Measurements from ENCODE around the gene TRNP1.
"Not testable (repeated sequence)": the region's sequence is repeated elsewhere in the genome, so short reads cannot be mapped to it uniquely, and the experiment has no call there.

The TRNP1 gene, protein sequence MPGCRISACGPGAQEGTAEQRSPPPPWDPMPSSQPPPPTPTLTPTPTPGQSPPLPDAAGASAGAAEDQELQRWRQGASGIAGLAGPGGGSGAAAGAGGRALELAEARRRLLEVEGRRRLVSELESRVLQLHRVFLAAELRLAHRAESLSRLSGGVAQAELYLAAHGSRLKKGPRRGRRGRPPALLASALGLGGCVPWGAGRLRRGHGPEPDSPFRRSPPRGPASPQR

DNA sequence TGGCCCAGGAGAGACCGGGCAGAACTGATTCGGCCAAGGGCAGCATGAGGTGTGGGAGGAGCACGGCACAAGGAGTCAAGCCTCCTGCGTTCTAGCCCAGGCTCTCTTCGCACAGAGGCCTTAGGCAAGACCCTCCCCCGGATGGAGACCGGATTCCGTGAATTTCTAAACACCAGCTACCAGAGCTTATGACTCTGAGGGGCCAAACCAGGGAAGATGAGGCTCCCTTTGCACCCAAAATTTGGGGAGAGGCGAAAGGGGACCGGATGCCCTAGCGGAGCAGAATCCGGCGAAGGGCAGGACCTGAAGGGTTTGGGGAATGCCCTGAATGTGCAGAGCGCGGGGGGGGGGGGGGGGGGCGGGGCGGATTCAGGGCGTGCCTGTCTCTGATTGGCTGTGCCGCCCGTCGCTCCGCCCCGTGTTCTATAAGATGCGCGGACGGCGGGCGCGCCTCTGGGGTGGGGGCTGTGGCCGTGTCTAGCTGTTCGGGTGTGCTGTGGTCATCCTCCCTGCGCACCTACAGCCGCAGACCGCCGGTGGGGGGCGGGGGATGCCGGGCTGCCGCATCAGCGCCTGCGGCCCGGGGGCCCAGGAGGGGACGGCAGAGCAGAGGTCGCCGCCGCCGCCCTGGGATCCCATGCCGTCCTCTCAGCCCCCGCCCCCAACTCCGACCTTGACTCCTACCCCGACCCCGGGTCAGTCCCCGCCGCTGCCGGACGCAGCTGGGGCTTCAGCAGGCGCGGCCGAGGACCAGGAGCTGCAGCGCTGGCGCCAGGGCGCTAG, at the start of gene TRNP1:
TSS of gene TRNP1 (plus strand) at position 456 of the 783 bp plus-strand sequence. CDS start at position 551, 95 bp downstream.
- DNase-seq (ENCODE audit: low spot score), result peak; percentile 87

DNA sequence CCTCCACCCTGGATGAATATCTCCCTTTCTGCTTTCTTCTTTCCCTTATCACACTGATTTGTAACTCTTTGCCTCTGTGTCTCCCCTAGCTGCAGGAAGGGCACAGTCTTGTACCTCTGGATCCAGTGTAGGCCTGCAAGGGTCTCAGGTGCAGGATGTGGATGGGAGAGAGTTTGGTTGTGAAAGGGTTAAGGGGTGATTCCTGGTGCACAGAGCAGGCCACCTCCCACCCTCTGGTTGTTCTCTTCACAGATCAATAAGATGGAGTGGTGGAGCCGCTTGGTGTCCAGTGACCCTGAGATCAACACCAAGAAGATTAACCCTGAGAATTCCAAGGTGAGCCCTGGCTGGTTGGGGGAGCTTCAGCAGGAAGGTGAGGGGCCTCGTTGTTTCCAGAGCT, 48.4 kb upstream of the TRNP1 start:
- no peak for DNase-seq (ENCODE audit: low spot score)

DNA sequence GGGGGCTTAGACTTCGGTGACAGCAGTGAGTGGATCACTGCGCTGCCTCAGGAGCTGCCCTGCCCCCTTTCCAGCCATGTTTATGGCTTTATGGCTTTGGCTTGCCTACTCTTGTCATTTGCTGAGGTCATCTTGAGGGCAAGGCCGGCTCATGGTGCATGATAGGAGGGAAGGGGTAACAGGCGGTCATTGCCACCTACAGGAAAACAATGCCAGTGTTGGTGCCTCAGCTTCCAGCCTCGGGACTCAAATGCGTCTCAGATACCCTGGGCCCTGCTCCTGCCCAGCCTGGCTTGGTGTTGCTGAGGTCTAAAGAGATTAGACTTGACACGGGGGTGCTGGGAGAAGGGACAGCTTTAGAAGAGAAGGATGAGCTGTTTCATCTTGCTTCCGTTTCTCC, 47.8 kb upstream of the TRNP1 start:
- no peak for DNase-seq (ENCODE audit: low spot score)

DNA sequence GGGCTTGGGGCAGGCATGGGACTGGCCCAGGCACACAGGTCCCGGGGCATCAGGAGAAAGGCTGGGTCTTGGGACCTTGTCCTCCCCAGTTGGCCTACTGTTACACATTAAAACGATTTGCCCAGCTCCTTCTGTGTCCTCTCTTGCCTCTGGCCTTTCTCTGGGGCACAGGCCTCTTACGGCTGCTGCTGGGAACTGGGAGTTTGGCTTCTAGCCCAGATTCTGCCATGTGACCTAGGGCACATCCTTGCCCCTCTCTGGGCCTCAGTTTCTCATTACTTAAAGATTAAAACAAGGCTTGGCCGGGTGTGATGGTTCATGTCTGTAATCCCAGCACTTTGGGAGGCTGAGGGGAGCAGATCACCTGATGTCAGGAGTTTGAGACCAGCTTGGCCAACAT, 47.2 kb upstream of the TRNP1 start:
- no peak for DNase-seq (ENCODE audit: low spot score)

DNA sequence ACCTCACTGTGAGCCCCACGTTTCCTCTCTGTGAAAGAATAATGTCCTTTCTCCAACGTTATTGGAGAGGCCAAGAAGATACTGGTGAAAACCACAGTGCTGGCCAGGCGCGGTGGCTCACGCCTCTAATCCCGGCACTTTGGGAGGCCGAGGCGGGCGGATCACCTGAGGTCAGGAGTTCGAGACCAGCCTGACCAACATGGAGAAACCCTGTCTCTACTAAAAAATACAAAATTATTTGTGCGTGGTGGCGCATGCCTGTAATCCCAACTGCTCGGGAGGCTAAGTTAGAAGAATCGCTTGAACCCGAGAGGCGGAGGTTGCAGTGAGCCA, 44.8 kb upstream of the TRNP1 start:
- not testable (repeated sequence) for DNase-seq (ENCODE audit: low spot score)

DNA sequence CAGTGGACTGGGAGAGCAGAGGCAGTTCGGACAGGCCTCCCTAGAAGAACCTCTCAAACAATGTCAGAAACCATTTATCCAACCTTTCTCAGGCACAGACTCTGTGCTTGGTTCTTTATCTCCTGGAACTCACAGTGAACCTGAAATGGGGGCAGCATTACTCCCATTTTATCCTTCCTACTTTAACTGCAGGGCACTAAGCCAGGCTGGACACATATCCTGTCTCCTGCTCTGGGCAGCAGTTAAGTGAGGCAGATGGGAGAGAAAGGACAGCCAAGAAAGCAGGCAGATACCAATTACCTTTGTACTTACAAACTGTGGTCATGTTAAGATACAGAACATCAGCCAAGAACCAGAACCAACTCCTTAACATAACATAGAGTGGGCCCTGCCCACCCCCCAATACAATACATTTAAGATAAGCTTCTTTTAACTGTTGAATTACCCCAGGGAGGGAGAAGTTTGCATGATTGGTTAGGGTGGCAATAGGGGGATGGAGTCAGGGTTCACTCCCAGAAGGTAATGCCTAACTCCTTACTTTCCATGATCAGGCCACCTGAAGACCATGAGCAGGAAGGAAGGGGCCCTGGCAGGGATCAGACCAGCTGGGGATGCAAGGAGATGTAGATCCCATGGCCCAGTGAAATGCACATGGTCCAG, 44.1 kb upstream of the TRNP1 start:
- DNase-seq (ENCODE audit: low spot score), result no peak

DNA sequence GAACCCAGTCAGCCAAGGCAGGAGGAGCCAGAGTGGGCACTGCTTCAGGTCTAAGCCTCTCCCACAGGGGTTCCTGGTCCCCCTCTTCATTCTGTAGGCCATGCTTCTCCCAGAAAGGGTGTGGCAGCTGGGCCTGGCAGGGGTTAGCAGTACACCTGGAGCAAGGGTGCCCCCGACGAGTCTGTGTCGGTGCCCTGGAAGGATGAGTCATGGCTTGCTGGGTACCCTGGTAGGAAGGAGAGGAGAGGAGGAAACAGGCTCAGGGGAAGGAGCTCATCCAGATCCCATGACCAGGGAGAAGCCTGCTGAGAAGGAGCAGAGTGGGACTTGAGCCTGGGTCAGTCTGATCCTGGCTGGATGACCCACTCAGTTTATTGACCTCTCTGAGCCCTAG, 43.6 kb upstream of the TRNP1 start:
- no peak for DNase-seq (ENCODE audit: low spot score)

DNA sequence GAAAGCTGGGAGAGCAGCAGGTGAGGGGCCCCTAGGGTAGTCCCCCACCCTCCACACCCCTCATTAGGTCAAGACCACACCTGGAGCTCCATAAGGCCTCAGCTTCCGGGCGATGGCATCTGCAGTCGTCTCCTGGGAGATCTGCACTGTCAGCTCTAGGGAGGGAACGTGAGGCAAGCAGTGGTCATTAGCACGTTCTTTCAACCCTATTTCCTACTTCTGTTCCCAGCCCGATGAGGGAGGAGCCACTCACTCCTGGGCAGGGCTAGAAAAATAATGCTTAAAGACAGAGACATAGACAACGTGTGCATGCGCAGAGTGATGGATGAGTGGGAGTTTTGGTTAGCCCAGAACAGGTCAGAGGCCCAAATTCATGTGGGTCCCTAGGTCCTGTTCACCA, 42.9 kb upstream of the TRNP1 start:
- no peak for DNase-seq (ENCODE audit: low spot score)

DNA sequence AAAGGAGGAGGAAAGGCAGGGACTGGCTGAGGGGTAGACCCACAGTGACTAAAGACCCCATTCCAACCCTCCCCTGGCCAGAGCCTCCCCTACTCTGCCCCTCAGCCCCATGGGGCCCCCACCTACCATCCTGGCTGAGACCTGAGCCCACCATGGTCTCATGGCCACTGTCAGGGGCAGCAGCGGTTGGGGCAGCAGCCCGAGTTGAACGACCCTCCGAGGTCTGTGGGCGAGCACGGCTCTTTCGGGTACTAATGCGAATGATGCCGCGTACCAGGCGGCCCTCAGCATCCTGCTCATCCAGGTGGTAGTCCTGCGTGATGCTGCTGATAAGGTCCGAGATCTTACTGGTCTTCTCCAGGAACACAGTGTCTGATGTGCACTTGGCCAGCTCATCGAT, 42.3 kb upstream of the TRNP1 start:
- no peak for DNase-seq (ENCODE audit: low spot score)

DNA sequence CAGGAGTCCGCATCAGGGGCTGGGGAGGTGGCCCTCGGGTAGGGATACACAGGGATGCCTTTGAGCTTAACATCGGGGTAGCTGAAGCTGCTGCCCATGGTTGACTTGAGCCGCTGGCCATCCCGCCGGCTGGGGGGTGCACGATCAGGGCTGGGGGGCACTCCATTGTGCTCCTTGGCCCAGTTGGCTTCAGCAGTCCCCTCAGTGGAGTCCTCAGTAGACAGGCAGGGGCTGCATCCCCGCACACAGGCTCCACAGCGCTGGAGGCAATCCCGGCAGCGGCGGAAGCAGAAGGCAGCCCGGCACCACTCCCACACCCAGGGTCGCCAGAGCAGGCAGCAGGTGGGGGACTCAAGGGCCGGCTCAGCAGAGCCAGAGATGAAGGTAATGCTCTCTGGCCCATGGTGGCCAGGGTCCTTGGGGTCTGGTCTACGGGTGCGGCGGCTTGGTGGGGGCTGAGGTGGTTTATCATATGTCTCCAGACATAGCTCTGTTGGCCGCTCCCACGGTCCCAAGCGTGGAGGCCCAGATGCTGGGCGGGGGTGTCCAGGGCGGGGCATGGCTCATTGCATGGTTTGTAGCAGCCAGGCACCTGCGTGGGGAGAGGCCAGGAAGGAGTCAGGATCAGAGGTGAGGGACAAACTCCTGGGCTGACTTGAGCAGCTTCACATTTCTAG, 41.5 kb upstream of the TRNP1 start:
- no peak for DNase-seq (ENCODE audit: low spot score)

DNA sequence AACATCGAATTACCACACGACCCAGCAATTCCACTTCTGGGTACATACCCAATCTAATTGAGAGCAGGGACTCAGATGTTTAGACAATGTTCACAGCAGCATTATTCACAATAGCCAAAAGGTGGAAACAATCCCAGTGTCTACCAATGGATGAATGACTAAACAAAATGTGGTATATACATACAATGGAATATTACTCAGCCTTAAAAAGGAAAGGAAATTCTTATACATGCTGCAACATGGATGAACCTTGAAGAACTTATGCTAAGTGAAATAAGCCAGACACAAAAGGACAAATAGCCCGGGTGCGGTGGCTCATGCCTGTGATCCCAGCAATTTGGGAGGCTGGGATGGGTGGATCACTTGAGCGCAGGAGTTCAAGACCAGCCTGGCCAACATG, 40.1 kb upstream of the TRNP1 start:
- DNase-seq (ENCODE audit: low spot score), result no peak

DNA sequence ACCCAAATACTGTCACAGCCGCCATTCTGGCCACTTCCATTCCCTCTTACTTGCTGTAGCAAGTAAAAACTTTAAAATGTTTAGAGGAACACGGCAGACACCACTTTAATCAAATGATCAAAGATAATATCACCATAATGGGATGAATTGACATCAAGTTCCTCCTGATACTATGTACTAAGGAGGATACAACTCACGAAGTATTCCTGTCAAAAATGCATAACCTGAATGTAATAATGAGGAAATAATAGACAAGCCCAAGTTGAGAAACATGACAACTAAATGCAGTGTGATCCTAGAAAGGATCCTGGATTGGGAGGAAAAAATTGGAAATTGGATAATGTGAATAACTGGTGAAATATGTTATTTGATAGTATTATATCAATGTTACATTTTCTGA, 37.2 kb upstream of the TRNP1 start:
- no peak for DNase-seq (ENCODE audit: low spot score)

DNA sequence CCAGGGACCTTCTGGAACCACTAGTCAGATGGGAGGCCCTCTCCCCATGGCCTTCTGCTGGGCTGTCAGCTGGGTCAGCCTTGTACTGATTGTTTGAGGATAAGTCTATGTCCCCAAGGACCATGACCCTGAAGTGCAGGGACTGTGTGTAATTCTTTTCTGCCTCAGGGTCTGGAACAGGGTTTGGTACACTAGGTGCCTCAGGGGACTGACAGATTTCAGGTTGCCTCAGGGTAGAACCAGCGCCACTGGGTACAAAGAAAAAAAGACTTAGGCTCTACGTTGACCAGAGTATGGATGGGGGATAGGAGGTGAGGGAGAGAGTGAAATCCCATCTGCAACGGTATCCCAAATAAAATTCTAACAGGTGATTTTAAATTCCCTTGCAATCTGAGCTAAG, 36.2 kb upstream of the TRNP1 start:
- DNase-seq (ENCODE audit: low spot score), result no peak

DNA sequence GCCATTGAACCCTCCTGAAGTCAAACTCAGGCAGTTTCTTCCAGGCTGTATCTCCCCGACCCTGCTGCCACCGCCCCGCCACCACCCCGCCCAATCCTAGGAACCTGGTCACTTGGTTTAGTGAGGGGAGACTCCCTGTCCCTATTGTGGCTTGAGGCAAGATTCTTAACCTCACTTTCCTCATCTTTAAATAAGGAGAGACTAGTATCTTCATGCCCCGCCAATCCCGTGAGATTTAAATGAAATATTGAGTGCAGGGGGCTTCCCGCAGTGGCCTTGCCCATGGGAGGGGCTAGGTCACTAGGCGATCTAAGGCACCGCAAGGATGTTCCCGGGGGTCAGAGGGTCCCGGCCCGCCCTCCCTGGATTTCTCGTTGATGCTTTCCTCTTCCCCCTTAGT, 34.2 kb upstream of the TRNP1 start:
- DNase-seq (ENCODE audit: low spot score), result no peak

DNA sequence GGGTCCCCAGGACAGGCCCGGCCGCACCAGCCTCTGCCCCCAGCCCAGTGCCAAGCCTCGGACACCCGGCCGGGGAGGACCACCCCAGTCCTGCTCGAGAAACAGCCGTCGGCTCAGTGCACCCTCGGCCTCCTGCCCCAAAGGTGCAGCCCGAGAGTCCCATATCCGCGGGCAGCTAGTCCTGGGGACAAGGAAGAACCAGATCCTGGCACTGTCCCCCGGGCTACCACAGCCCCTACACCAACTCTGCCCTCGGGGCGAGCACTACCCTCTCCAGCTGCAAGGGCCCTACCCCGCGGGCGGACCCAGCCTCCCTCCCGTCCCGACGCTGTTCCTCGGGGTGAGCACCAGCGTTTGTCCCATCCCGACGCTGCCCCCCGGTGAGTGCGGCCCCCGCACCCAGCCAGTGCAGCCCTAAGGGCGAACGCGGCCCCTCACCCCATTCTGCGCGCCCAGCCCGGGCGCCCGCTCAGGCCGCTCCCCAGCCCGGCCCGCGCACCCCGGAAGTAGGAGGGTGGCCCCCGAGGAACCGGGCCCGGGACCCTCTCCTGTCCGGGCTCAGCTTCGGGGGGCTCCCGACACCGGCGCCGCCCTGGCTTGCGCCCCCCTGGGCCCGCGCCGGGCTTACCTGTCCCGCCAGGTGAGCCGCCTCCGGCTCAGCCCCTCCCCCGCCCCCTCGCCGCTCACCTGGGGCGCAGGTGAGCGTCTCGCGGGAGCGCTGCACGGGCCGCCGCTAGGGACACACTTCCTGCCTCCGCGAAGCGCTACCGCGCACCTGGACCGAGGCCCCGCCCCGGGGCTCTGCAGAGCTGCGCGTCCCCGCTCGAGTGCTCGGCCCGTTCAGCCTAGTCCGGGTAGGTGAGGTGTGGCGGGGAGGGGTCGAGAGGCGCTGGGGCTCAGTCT, 33.5 kb upstream of the TRNP1 start, which contains the start of gene KDF1:
TSS of gene KDF1 (minus strand) at position 747 of the 903 bp plus-strand sequence. CDS start 8,088 bp downstream, outside the sequence.
- DNase-seq (ENCODE audit: low spot score), result no peak

DNA sequence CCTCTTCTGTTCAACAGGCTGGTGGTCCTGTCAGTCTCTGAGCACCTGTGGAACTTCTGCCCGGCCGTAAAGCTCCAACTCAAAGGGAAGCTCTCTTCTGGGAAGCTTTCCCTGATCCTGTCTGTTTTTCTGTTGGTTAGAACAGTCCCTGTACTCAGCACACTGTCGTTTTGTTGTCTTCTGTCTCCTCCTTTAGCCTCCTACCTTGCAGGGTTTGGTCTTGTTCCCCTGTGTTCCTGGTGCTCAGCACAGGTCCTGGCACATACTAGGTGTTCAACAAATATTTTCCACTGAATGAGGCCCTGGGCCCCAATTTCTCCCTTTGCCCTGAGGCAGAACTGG, 32.9 kb upstream of the TRNP1 start:
- DNase-seq (ENCODE audit: low spot score), result no peak

DNA sequence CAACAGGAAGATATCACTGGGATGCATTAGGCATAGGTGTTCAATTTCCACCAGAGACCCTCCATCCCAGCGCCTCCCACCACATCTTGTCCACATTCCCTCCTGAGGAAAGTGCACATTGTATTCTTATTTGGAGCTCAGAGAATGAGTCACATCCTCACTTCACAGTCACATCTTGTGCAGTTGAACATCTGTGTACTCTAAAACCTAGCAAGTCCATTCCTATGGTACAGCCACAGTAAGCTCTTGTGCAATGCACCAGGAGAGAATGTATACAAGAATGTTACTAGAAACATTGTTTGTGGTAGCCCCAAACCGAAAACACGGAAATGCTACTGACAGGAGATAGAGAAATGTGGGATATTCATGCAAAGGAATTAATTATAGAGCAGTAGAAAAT, 31.7 kb upstream of the TRNP1 start:
- DNase-seq (ENCODE audit: low spot score), result peak; percentile 28

DNA sequence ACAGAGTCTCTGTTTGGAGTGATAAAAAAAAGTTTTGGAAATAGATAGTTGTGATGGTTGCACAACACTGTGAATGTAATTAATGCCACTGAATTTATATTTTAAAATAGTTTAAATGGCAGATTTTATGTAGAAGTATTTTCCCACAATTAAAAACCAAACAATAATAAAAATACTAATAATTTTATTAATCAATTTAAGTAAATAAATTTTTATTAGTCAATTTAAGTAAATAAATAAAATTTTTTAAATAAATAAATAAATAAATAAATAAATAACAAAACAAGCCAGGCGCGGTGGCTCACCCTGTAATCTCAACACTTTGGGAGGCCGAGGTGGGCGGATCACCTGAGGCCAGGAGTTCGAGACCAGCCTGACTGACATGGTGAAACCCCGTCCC, 28.3 kb upstream of the TRNP1 start:
- no peak for DNase-seq (ENCODE audit: low spot score)

DNA sequence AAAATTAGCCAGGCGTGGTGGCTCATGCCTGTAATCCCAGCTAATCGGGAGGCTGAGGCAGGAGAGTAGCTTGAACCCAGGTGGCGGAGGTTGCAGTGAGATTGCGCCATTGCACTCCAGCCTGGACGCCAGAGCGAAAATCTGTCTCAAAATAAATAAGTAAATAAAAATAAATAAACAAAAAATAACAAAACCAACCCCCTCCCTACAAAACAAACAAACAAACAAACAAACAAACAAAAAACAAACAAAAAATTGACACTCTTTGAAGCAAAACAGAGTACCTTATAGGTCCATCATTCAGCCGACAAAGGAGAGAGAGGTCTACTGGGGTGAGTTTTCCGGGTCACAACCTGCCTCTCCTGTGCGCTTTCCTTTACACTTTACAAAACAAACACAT, 27.9 kb upstream of the TRNP1 start:
- DNase-seq (ENCODE audit: low spot score), result no peak

DNA sequence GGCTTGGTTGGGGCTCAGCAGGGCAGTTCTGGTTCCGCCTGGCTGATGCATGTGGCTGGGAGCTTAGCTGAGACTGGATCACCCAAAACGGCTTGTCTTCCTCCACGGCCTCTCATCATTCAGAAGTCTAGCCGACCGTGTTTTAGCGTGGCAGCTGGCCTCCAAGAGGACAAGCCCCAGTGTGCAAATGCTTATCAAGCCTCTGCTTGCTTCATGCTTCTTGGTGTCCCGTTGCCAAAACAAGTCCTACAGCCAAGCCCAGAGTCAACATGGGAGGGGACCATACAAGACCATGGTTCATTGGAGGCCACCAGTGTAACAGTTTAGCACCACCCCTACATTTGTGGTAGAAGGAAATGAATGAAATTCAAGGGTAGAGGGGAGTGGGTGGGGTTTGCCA, 22.7 kb upstream of the TRNP1 start:
- no peak for DNase-seq (ENCODE audit: low spot score)

DNA sequence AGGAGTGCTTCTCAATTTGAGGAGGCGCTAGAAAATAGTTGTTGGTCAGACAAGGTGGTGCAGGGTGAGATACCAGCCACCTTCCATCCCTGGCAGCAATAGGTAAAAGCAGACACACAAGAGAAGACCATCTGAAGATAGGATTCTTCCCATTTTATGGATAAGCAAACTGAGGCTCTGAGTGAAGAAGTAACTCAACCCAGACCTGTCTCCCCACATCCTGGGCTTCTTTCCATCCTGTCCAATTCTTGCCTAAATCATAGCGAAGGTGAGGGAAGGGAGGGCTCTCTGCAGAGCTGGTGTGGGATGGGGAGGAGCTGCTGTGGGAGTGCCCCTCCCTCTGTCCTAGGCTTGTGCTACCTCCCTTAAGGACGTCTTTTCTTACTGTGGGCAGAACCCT, 21.9 kb upstream of the TRNP1 start:
- DNase-seq (ENCODE audit: low spot score), result no peak

DNA sequence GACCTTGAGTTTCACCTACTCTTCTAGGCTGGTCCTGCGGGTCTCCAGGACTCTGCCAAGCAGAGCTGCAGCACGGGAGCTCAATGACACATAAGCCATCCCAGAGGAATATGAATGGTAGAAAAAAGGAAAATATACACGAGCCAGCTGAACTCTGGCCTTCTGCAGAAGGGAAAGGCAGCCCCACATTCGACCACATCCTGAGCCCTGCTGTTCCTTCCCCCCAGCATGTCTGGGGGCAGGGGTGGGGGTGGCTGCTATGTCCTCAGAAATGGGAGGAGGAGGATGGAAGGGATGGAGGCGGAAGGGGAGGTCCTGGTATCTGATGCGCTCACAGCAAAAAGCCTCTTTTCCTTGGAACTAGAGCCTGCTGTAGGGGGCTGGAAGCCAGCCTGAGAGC, 21.1 kb upstream of the TRNP1 start:
- no peak for DNase-seq (ENCODE audit: low spot score)
